Epithelial cell of proximal tubule (primary cell): ENCODE measurements around the gene YOD1. TPM values are rescaled to one million over a fixed set of nuclear protein-coding genes. Genes with fewer than 3 reads are reported as not detected.

ENCODE experiments used
- DNase-seq: peaks from one replicate; pipeline ENCODE4 v3.0.0-alpha.2; 2011; ENCODE audit warnings: low read depth
- H3K4me3 ChIP-seq: 2 replicates; pipeline ENCODE4 v1.5.1; 2011; ENCODE audit warnings: low read depth, mild to moderate bottlenecking, low read length
- total RNA-seq: library from RNA; depleted of rRNA; stranded (reverse); fragments of >200 nt; gene quantifications from 2 replicates; pipeline ENCODE4 v1.2.3, GENCODE V29; 2015
- TF ChIP-seq, protein P1 (sequence below): conservative IDR thresholded peaks from 2 replicates; pipeline ENCODE4 v1.5.1; 2012; ENCODE audit warnings: low read depth, mild to moderate bottlenecking, low read length

The YOD1 gene
- total RNA-seq, 1 donor from 2014 or later: 6.7 TPM

DNA sequence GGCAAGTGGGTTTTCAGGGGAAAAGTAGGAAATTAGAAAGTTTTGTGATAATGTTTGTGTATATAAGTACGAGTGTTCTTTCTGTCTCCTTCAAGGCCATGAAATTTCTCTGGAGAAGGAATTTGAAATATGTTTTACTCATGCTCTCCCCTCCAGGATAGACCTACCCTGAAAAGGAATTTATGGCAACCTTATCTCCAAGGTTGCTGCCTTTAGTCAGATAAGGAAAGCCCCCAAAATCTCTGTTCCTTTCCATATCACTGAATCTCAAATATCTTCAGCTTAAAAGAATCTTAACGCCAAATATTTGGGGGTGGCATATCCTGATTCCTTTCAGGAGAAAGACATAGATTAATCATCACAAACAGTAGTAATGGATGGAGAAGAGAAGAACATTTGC is 37.2 kb upstream of the YOD1 start:
- H3K4me3 ChIP-seq: no peak overlapping the region
- TF ChIP-seq, protein P1, sequence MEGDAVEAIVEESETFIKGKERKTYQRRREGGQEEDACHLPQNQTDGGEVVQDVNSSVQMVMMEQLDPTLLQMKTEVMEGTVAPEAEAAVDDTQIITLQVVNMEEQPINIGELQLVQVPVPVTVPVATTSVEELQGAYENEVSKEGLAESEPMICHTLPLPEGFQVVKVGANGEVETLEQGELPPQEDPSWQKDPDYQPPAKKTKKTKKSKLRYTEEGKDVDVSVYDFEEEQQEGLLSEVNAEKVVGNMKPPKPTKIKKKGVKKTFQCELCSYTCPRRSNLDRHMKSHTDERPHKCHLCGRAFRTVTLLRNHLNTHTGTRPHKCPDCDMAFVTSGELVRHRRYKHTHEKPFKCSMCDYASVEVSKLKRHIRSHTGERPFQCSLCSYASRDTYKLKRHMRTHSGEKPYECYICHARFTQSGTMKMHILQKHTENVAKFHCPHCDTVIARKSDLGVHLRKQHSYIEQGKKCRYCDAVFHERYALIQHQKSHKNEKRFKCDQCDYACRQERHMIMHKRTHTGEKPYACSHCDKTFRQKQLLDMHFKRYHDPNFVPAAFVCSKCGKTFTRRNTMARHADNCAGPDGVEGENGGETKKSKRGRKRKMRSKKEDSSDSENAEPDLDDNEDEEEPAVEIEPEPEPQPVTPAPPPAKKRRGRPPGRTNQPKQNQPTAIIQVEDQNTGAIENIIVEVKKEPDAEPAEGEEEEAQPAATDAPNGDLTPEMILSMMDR: no peak
- DNase-seq: no peak

DNA sequence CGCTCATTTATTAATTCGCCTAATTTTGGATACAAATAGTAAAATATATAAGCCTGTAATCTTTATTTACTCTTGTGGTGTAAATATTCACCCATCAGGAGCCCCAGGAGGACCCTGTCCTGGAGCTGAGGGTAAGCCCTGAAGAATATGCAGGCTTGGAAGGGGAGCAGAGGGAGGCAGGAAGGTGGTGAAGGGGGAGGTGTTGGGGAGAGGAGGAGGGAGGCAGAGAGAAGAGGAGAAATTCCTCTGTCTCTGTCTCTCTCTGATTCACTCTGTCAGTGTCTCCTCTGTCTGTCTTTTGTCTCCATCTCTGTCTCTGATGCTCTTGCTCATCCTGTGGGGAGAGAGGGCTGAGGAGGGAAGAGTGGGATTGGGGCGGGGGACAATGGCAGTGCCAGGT is 34.9 kb upstream of the YOD1 start:
- TF ChIP-seq, protein P1: no peak
- no peak overlapping the region for H3K4me3 ChIP-seq
- no peak for DNase-seq

DNA sequence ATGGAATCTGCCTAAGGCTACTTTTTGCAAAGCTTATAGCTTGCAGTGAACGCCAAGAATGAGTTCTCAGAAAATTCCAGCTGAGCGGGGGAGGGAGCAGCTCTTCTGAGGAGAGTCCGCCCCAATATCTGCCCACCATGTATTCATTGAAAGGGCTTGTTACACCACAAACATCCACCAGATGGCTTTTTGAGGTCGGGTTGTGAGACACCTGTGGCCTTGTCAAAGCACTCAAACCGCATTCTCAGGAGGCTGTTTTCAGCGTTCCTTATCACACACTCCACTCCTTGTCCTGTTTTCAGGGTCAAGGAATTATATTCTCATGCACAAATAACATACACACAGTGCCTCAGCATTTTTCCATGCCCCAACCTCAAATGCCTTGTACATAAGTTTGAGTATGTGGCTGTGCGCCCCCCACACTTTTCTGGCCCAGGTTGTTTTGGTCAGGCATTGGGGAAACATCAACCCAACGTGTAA is 33.7 kb upstream of the YOD1 start:
- no peak overlapping the region for H3K4me3 ChIP-seq
- DNase-seq: no peak
- TF ChIP-seq, protein P1: peak; percentile 74

DNA sequence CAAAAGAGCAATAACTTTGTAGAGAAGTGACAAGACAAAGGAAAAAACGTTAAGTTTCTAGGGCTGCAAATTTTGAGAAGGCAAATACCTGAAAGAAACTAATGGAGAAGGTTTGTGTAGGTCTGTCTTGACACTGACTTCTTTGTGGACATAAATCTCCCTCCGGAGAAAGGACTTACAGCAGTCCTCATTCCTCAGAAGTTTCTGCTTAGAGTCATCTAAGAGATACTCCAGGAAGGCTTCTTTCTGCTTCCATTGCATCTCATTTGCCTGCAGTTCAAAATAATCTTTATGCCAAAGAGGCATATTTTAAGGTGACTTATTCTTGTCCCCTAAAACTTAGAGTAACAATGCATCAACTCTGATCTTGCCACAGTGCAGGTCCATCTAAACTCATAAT is 33.2 kb upstream of the YOD1 start:
- H3K4me3 ChIP-seq: no peak overlapping the region
- DNase-seq: no peak
- TF ChIP-seq, protein P1: no peak

DNA sequence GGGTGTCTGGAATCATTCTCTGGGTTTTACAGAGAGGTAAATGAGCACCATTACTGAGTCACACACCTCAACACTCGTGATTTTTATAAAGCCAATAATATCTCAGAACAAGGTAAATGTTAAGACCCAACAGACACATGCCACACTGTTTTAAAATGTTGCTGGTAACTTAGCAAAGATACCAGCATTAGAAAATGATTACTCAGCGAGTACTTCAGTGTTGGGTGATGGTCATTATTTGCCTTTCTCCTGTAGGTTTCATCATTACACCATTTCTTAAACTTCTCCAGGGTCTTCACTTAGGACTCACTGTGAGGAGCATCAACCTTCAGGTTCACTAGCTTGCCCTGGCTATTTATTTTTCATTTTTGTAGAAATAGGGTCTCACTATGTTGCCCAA is 30.8 kb upstream of the YOD1 start:
- H3K4me3 ChIP-seq: no peak overlapping the region
- DNase-seq: no peak
- TF ChIP-seq, protein P1: no peak

DNA sequence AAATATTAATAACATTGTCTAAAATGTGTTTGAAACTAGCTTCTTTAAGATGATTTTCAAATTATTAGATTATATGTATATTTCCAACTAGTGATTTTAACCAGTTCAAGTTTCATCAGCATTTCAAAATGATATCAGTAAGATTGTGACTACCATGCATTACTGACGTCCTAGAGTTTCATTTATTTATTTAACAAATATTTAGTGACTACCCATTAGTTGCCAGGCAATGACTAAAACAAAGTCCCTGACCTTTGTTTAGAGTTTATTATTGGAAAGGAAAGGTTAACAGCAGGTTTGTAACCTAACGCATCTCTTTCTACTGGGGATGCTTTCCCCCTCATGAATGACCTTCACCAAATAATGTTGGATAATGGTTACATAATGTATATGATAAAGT is 30.1 kb upstream of the YOD1 start:
- no peak for DNase-seq
- no peak overlapping the region for H3K4me3 ChIP-seq
- TF ChIP-seq, protein P1: no peak

DNA sequence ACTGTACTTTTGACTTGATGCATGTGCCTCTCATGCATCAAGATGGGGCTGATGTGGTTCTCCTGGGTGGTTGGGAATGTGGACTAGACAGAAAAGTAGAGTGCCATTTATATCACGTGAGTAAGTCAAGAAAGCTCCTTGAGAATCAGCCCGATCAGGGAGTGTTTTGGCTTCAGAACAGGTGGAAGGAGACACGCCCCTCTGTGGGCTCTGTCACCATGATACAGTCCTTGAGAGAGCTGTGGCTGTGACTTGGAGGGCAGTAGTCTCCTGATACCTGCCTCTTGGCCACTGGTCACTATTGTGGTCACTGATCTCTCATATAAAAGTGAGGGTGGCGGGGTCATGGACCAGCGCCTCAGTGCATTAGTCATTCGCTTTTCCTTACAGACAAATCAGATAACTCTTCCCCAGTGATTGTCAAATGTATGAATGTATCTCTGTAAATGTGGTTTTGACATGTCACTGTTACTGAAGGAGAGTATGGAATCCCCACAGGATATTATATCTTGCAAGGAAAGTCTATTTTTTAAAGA is 28.8 kb upstream of the YOD1 start:
- no peak overlapping the region for H3K4me3 ChIP-seq
- DNase-seq: no peak
- TF ChIP-seq, protein P1: no peak
